HL-60/S4 (cell line): ENCODE measurements around the gene NFATC2.
"Not testable (repeated sequence)": the region's sequence is repeated elsewhere in the genome, so short reads cannot be mapped to it uniquely, and the experiment has no call there.

ENCODE experiments used
- in situ Hi-C: fragments of 300-500 bp; cut with MboI; formaldehyde crosslinking; loops from 2 replicates; pipeline ENCODE4 v1.14.3; 2022; ENCODE audit warnings: low sequenced_read_pairs

NFATC2 gene

DNA sequence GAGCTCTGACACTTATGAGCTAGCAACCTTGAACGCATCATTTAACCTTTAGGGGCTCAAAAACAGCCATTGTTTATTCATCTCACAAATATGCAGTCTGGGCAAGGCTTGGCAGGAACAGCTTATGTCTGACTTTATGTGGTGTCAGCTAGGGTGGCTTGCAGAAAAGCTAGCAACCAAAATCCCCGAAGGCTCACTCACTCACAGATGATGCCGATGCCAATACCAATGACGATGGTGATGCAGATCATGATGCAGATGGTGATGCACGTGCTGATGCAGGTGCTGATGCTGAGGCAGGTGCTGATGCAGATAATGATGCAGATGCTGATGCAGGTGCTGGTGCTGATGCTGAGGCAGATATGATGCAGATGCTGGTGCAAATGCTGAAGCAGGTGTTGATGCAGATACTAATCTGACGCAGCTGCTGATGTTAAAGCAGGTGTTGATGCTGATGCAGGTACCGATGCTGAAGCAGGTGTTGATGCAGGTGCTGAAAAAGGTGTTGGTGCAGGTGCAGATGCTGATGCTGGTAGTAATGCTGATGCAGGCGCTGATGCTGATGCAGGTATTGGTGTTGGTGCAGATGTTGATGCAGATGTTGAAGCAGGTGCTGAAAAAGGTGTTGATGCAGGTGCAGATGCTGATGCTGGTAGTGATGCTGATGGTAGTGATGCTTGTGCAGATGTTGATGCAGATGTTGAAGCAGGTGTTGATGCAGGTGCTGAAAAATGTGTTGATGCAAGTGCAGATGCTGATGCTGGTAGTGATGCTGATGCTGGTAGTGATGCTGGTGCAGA is 195.6 kb downstream of the NFATC2 start:
- in situ Hi-C loops: no loop called here

DNA sequence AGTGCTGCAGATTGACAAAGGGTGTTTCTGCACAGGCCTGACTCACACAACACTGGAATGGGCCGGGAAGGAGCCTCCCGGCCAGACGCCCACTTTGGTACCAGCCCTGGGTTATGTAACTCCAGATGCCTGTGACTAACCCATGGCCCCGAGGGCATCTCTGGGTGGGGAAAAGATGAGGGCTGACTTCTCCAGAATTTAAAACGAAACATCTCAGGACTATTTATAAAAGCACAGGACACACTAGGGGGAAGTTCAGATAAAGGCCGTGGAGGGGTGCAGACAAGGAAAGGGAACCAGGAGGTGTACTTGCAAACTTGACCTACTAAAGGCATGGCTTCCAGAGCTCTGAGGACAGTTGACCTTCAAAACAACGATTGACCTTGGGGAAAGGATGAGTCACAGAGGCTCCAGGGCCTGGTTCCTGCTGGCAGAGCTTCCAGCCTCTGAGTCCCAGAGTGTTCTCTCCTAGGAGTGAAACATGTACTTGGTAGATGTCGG is 196.9 kb downstream of the NFATC2 start:
- in situ Hi-C loops: no loop called here

DNA sequence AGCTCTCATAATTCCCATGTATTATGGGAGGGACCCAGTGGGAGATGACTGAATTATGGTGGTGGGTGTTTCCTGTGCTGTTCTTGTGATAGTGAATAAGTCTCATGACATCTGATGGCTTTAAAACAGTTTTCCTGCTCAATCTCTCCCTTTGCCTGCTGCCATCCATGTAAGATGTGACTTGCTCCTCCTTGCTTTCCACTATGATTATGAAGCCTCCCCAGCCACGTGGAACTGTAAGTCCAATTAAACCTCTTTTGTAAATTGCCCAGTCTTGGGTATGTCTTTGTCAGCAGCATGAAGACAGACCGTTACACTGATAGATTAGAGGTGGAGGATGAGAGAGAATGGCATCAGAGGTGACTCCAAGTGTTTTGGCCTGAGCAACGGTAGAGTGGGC is 198.7 kb downstream of the NFATC2 start:
- in situ Hi-C loops: not testable (repeated sequence)

DNA sequence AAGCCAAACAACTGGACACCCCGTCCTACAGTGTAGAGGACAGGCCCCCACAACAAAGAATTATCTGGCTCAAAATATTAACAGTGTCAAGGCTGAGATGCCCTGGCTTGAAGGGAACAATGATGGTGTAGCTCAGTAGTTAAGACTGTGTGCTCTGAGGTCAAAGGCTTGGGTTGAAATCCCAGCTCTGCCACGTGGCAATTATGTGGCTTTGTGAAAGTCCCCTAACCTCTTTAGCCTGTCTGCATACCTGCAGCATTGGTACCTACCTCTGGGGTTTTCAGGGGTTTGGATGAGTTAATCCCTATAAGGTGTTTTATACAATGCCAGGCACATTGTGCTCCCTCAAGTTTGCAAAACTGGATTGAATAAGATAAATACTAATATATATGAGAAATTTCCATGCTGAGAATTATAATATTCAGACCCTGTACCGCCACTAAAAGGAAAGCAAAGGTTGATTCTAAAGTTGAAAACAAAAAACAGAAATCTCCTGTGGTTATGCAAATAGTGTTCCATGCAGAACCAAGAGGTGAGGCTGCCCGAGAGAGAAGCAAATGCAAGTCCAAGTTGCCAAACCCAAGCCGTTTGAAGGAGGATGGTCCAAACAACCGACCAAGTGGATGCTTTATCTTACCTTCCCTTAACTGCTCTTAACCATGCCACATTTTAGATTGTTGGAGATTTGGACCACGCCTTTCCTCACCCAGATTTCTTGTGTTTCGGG is 199.8 kb downstream of the NFATC2 start:
- in situ Hi-C loops: no loop called here

DNA sequence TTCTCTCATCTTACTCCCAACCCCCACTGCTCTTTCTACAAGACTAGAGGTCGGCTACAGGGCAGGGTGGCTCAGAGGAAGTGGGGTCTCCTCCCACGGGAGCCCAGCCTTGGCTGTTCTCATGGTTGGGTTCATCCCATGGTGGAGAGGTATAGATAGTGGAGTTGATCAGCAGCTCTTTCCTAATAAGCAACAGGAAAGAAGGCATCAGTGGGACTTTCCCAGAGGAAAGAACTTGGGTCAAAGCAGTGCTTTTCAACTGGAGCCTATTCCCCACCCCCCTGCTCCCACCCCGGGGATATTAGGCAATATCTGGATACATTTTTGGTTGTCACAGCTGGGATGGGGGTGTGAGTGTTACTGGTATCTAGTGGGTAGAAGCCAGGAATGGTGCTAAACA is 200.9 kb downstream of the NFATC2 start:
- in situ Hi-C loops: no loop called here

DNA sequence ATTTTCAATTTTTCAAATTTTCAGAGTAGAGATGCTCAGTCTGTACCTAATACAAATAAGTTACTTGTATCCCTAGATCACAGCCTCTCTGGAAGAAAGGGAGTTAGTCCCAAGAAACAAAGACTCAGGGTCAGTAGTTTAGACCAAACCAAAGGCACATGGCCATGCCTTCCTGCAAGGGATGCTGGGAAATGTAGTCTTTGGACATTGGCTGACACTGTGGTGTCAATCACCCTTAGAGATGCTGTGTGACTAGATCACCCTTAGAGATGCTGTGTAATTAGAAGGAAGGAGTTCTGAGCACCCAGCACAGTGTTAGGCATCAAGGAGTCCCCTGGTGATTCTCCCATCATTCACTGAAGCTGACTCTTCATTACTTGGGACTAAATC is 202.1 kb downstream of the NFATC2 start:
- in situ Hi-C loops: no loop called here

DNA sequence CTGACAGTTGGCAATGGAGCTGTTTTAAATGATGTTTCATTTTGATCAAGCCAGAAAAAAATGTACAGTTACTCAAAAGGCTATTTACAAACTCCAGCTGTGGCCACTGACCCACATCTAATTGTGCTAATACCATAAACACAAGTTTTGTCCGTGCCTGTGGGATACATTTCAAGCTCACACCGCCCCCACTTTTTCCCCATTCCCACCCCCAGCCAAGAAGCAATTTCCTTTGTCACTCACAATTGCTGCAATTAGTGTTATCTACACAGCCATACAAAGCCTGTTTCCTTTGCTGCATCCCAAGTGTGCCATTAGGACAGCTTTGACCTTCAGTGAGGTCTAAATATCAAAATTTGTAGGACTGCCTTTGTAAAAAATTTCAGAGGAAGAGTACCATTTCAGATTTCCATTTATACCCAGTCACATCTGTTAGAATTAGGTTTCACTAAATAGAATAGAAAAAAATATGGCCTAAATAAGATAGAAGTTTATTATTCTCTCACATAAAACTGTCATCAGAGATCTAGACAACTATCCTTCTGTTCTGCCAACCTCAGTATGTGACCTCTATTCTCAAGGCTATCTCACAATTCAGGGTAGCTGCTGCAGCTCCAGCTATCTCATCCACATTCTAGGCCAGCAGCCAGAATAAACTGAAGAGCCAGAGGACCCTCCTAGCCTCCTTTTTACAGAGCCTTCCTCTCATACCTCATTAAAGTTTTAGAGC is 202.6 kb downstream of the NFATC2 start:
- in situ Hi-C loops: no loop called here

DNA sequence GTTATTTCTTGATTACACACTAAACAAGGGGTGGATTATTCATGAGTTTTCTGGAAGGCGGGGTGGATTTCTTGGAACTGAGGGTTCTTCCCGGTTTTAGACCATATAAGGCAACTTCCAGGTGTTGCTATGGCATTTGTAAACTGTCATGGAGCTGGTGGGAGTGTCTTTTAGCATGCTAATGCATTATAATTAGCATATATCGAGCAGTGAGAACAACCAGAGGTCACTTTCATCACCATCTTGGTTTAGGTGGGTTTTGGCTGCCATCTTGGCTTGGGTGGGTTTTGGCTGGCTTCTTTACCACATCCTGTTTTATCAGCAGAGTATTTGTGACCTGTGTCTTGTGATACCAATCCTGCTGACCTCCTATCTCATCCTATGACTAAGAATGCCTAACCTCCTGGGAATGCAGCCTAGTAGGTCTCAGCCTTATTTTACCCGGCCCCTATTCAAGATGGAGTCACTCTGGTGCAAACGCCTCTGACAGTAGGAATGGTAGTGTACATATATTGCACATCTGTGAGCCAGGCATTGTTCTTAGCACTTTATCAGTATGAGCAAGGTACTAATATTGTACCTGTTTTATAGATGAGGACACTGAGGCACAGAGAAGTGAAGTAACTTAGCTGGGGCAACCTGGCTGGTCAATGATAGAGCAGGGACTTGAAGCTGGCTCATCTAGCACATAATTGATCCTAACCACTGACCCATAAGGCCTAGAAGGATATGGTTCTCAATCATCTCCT is 203.7 kb downstream of the NFATC2 start:
- in situ Hi-C loops: no loop called here

DNA sequence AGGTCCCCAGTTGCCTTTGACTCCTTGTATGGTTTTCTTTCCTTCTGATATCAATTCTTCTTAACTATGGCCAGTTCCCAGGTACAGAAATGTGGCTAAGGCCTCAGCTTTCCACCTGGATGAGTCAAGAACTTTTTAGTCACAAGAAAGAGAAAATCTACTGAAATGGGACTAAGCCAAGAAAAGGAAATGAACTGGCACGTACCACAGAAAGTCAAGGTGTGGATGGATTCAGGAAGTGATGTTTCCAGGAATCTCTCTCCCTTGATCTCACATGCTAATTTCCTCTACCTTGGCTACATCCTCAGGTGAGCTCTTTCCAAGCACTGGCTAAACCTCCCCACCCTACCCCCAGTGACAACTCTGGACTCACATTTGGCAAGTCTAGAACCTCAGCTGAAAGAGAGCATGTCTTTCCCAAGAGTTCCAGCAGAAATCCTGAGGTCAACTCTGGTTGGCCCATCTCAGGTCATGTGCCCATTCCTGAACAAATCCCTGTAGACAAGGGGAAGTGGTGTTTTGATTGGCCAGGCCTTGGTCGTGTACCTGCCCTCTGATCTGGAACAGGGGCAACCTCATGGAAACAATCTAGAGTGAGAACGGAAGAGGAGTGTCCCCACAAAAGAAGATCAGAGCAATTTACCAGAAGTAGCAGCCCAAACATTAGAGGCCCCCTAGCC is 205.3 kb downstream of the NFATC2 start:
- in situ Hi-C loops: no loop called here
